Sigmoid colon (tissue), 4 donors: ENCODE results near the gene ZNF652.

Experiments
- CTCF ChIP-seq, 4 experiments: fragments of 450-650 bp in 3 of 4; fragments of 200-600 bp in 1 of 4; IDR thresholded peaks; one replicate each; pipeline ENCODE4 v1.5.1; 2016 to 2019; ENCODE audit warnings: antibody characterized with exemption in 4 of 4, mild to moderate bottlenecking in 3 of 4, moderate library complexity in 2 of 4
- EP300 ChIP-seq, 4 donors: sonication (generic); formaldehyde crosslinking; IDR thresholded peaks; one replicate each; pipeline ENCODE4 v1.6.1; 2017; ENCODE audit warnings: antibody characterized with exemption in 4 of 4
- POLR2A ChIP-seq, 2 donors: fragments of 450-650 bp; IDR thresholded peaks; one replicate each; pipeline ENCODE4 v1.6.1; 2016; ENCODE audit warnings: antibody characterized with exemption in 2 of 2, mild to moderate bottlenecking in 2 of 2, moderate library complexity in 2 of 2
- POLR2AphosphoS5 ChIP-seq, 4 donors: sonication (generic); formaldehyde crosslinking; IDR thresholded peaks; one replicate each; pipeline ENCODE4 v1.6.1; 2017; ENCODE audit warnings: antibody characterized with exemption in 4 of 4

GRCh38 chr17:49337884-49338283 is 24.2 kb downstream of the ZNF652 start:
- TF ChIP-seq CTCF (IDR thresholded peaks at IDR 0.05) (no peak), POLR2A (IDR thresholded peaks at IDR 0.05) (no peak), EP300 (IDR thresholded peaks at IDR 0.05) (no peak), POLR2AphosphoS5 (IDR thresholded peaks at IDR 0.05) (no peak)
